Measurements from ENCODE around the gene PAQR5. TPM values are rescaled to one million over a fixed set of nuclear protein-coding genes. Genes with fewer than 3 reads are reported as not detected.
"Not testable (repeated sequence)": the region's sequence is repeated elsewhere in the genome, so short reads cannot be mapped to it uniquely, and the experiment has no call there.

PAQR5 gene
- total RNA-seq, 2 donors from 2014 or later = 0.74 to 5.0 TPM

- Histone ChIP-seq H3K36me3 (no peaks in the 10 kb centered on the region), H3K9me3 (no peaks in the 10 kb centered on the region), H3K4me3 (no peak overlapping the region), H3K27ac (no peak overlapping the region), H3K27me3 (no peaks in the 10 kb centered on the region), H3K4me1 (no peaks in the 10 kb centered on the region)
- no peak for DNase-seq (ENCODE audit: low spot score)
- no peak for TF ChIP-seq CTCF (IDR thresholded peaks at IDR 0.05)
These were observed 38.4 kb downstream of the PAQR5 start for GRCh38 chr15:69337138-69337537.

- no peaks in the 10 kb centered on the region for H3K36me3 ChIP-seq
- no peak overlapping the region for H3K27ac ChIP-seq
- no peak overlapping the region for H3K4me3 ChIP-seq
- no peaks in the 10 kb centered on the region for H3K27me3 ChIP-seq
- H3K4me1 ChIP-seq = no peaks in the 10 kb centered on the region
- no peak for DNase-seq (ENCODE audit: low spot score)
- no peak for TF ChIP-seq CTCF (IDR thresholded peaks at IDR 0.05)
- no peaks in the 10 kb centered on the region for H3K9me3 ChIP-seq
These were observed 40.0 kb downstream of the PAQR5 start for GRCh38 chr15:69338535-69339213.

- not testable (repeated sequence) for H3K27me3 ChIP-seq; H3K4me1 ChIP-seq; DNase-seq (ENCODE audit: low spot score); H3K9me3 ChIP-seq; H3K4me3 ChIP-seq; H3K36me3 ChIP-seq; H3K27ac ChIP-seq
These were observed 40.5 kb downstream of the PAQR5 start for GRCh38 chr15:69339214-69339543.

GRCh38 chr15:69340243-69340900 is 41.7 kb downstream of the PAQR5 start:
- DNase-seq (ENCODE audit: low spot score) = no peak
- TF ChIP-seq CTCF (IDR thresholded peaks at IDR 0.05) = no peak
- no peaks in the 10 kb centered on the region for H3K9me3 ChIP-seq
- no peaks in the 10 kb centered on the region for H3K36me3 ChIP-seq
- no peak overlapping the region for H3K4me3 ChIP-seq
- H3K27me3 ChIP-seq = no peaks in the 10 kb centered on the region
- no peak overlapping the region for H3K27ac ChIP-seq
- H3K4me1 ChIP-seq = no peaks in the 10 kb centered on the region

GRCh38 chr15:69341356-69341755 is 42.6 kb downstream of the PAQR5 start:
- Histone ChIP-seq H3K4me1 (no peaks in the 10 kb centered on the region), H3K27ac (no peak overlapping the region), H3K4me3 (no peak overlapping the region), H3K27me3 (no peaks in the 10 kb centered on the region), H3K36me3 (no peaks in the 10 kb centered on the region), H3K9me3 (no peaks in the 10 kb centered on the region)
- no peak for DNase-seq (ENCODE audit: low spot score)
- no peak for TF ChIP-seq CTCF (IDR thresholded peaks at IDR 0.05)

GRCh38 chr15:69342460-69343076 is 43.9 kb downstream of the PAQR5 start:
- no peaks in the 10 kb centered on the region for H3K27me3 ChIP-seq
- no peak overlapping the region for H3K27ac ChIP-seq
- no peaks in the 10 kb centered on the region for H3K36me3 ChIP-seq
- no peak for DNase-seq (ENCODE audit: low spot score)
- no peaks in the 10 kb centered on the region for H3K9me3 ChIP-seq
- H3K4me1 ChIP-seq = no peaks in the 10 kb centered on the region
- H3K4me3 ChIP-seq = no peak overlapping the region
- no peak for TF ChIP-seq CTCF (IDR thresholded peaks at IDR 0.05)

All from right atrium auricular region (tissue), 2 donors.